Lung (tissue), 12 donors: ENCODE measurements around the gene IQSEC1. TPM values are rescaled to one million over a fixed set of nuclear protein-coding genes. Genes with fewer than 3 reads are reported as not detected.

ENCODE experiments used
- ATAC-seq: fragments of 200-7000 bp; cut with Tn5 transposase; one replicate; pipeline ENCODE4 v1.9.1; 2020; ENCODE audit warnings: moderate number of reproducible peaks; ENCODE audit not compliant: insufficient read depth, low FRiP score
- DNase-seq, 3 donors: peaks; one replicate each; pipeline ENCODE4 v3.0.0-alpha.2; 2013 to 2017
- H3K27ac ChIP-seq, 2 donors: one replicate each; pipeline ENCODE4 v1.5.1; 2013; ENCODE audit warnings: mild to moderate bottlenecking in 2 of 2, moderate library complexity in 2 of 2, control low read depth in 1 of 2, inconsistent platforms in 1 of 2, low read depth in 1 of 2, low read length in 1 of 2
- H3K27me3 ChIP-seq, 3 donors: one replicate each; pipeline ENCODE4 v1.5.1; 2013; ENCODE audit warnings: low read length in 2 of 3; ENCODE audit not compliant: control insufficient read depth in 3 of 3, insufficient read depth in 3 of 3
- H3K36me3 ChIP-seq, 4 donors: one replicate each; pipeline ENCODE4 v1.5.1; 2013; ENCODE audit warnings: low read length in 4 of 4, mild to moderate bottlenecking in 1 of 4, moderate library complexity in 1 of 4; ENCODE audit not compliant: control insufficient read depth in 4 of 4, insufficient read depth in 4 of 4
- H3K4me1 ChIP-seq, 5 donors: one replicate each; pipeline ENCODE4 v1.5.1; 2013; ENCODE audit warnings: low read length in 5 of 5, mild to moderate bottlenecking in 2 of 5, moderate library complexity in 1 of 5; ENCODE audit not compliant: control insufficient read depth in 5 of 5, insufficient read depth in 5 of 5
- H3K4me3 ChIP-seq: one replicate; pipeline ENCODE4 v1.5.1; 2013; ENCODE audit warnings: mild to moderate bottlenecking, control low read depth, moderate library complexity
- H3K9ac ChIP-seq, 2 donors: one replicate each; pipeline ENCODE4 v1.5.1; 2013; ENCODE audit warnings: low read length in 2 of 2, control low read depth in 1 of 2; ENCODE audit not compliant: insufficient read depth in 1 of 2
- H3K9me3 ChIP-seq, 4 donors: one replicate each; pipeline ENCODE4 v1.5.1; 2013; ENCODE audit warnings: low read length in 3 of 4, mild to moderate bottlenecking in 1 of 4, moderate library complexity in 1 of 4; ENCODE audit not compliant: control insufficient read depth in 4 of 4, insufficient read depth in 3 of 4
- CTCF ChIP-seq: IDR thresholded peaks from 2 replicates; pipeline ENCODE4 v1.5.1; 2012; ENCODE audit warnings: mild to moderate bottlenecking; ENCODE audit errors: control extremely low read depth, extremely low read depth
- whole genome bisulfite sequencing, 2 donors: extraction: QIAGEN DNeasy Blood & Tissue Kit; methylation state at CpG; one replicate each; pipeline ENCODE4 v1.1.7; 2013; 5-methylcytosine and 5-hydroxymethylcytosine counted together
- polyA plus RNA-seq, 2 donors: library from polyadenylated mRNA; stranded (reverse); fragments of 200-250 nt; gene quantifications; one replicate each; pipeline ENCODE4 v1.2.1, GENCODE V29; 2013
- total RNA-seq, 2 donors: library from RNA; depleted of rRNA in 1 of 2; stranded (reverse); fragments of >200 nt in 1 of 2; gene quantifications; one replicate each; pipeline ENCODE4 v1.2.1, GENCODE V29; 2014 to 2021
- donor health status: control.
- donor health status: control.
- donor health status: Bipolar disorder and iron deficiency.
- donor health status: healthy.
- donor health status: DM: yes; HTN: yes; CAD: no.

Gene IQSEC1
- total and polyA plus RNA-seq, 4 donors, result 13.9 to 69.1 (median 31.1) TPM

GRCh38 chr3:12987602-12988001 is 85.6 kb downstream of the IQSEC1 start:
- peaks cover 0 to 5% (median 0%) of the 10 kb centered on the region in 5 donors for H3K4me1 ChIP-seq
- H3K4me3 ChIP-seq, result no peak overlapping the region
- no peak for DNase-seq
- H3K9me3 ChIP-seq, result no peaks in the 10 kb centered on the region
- ATAC-seq, result no peak
- peaks cover 0 to 5% (median 2%) of the 10 kb centered on the region in 3 donors for H3K27me3 ChIP-seq
- no peak for TF ChIP-seq CTCF
- no peaks in the 10 kb centered on the region for H3K36me3 ChIP-seq
- H3K9ac ChIP-seq, result no peak overlapping the region
- WGBS, 2 donors, result 91 to 95% methylated on average over 5 of the region's 5 CpGs
- H3K27ac ChIP-seq, result no peak overlapping the region

GRCh38 chr3:12986986-12987385 is 86.2 kb downstream of the IQSEC1 start:
- Histone ChIP-seq H3K27ac (no peak overlapping the region), H3K36me3 (no peaks in the 10 kb centered on the region), H3K9me3 (no peaks in the 10 kb centered on the region), H3K9ac (no peak overlapping the region), H3K27me3 (no peaks in the 10 kb centered on the region), H3K4me1 (peaks cover 0 to 5% (median 0%) of the 10 kb centered on the region in 5 donors), H3K4me3 (no peak overlapping the region)
- ATAC-seq (no peak), DNase-seq (peak in 1 of 3 donors; percentile 45)
- TF ChIP-seq CTCF, result no peak
- 73 to 87% methylated on average over 15 of the region's 15 CpGs for WGBS, 2 donors

- Histone ChIP-seq H3K9ac (no peak overlapping the region), H3K4me1 (peaks cover 0 to 5% (median under 1%) of the 10 kb centered on the region in 5 donors), H3K9me3 (no peaks in the 10 kb centered on the region), H3K4me3 (no peak overlapping the region), H3K36me3 (no peaks in the 10 kb centered on the region), H3K27ac (peak overlapping the region in 1 of 2 donors; percentile 9), H3K27me3 (no peaks in the 10 kb centered on the region)
- no peak for TF ChIP-seq CTCF
- ATAC-seq, result no peak
- no peak for DNase-seq
- WGBS, 2 donors, result 86 to 92% methylated on average over 11 of the region's 11 CpGs
These were observed 86.7 kb downstream of the IQSEC1 start for GRCh38 chr3:12986521-12986920.

GRCh38 chr3:12986031-12986430 is 87.2 kb downstream of the IQSEC1 start:
- WGBS, 2 donors, result 89 to 95% methylated on average over 8 of the region's 8 CpGs
- H3K4me3 ChIP-seq, result no peak overlapping the region
- no peaks in the 10 kb centered on the region for H3K36me3 ChIP-seq
- TF ChIP-seq CTCF, result no peak
- peak overlapping the region in 1 of 2 donors; percentile 9 for H3K27ac ChIP-seq
- no peaks in the 10 kb centered on the region for H3K9me3 ChIP-seq
- no peak for DNase-seq
- peaks cover 0 to 5% (median 2%) of the 10 kb centered on the region in 5 donors for H3K4me1 ChIP-seq
- no peak overlapping the region for H3K9ac ChIP-seq
- H3K27me3 ChIP-seq, result no peaks in the 10 kb centered on the region
- ATAC-seq, result no peak
